Ramos (cell line): Measurements from ENCODE around the gene RIN1.

Experiments
- in situ Hi-C: fragments of 300-500 bp; cut with MboI; formaldehyde crosslinking; loops from one replicate; pipeline ENCODE4 v1.14.3; 2022; ENCODE audit warnings: low sequenced_read_pairs; ENCODE audit not compliant: unreplicated experiment

Gene RIN1

DNA sequence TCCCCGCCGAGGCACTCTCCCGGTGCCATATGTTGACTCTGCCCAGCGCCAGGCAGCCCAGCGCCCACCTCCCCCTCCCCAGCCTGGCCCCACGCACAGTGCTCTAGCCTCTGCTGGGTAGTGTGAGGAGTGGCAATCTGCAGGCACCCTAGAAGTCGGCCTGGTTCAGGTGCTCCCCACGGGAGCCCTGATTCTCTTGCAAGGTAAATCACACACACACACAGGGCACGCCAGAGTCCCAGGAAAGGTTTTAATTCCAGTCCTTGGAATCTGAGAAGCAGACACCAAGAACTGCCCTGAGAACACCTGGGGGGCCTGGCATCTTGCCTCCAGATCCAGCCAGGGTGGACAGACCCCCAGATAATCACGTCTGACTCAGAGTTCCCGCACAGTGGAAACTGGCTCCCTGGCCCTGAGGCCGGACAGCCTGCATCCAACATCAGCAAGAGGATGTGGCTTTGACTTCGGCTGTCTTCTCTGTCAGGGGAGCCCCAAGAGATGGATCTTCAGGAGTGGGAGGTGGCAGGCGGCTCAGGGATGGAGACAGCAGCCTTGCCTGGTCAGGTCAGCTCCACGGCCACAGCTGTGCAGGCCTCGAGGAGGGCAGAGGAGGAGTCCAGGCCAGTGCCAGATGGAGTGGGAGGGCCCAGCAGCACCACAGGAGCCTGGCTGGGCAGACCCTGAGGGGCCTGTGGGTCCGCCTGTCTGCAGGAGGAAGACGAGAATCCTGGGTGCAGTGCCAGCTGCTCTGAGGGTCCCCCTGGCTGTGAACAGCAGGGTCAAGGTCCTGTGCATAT, 1.1 kb upstream of the RIN1 start:
- in situ Hi-C loops: no loop called here

DNA sequence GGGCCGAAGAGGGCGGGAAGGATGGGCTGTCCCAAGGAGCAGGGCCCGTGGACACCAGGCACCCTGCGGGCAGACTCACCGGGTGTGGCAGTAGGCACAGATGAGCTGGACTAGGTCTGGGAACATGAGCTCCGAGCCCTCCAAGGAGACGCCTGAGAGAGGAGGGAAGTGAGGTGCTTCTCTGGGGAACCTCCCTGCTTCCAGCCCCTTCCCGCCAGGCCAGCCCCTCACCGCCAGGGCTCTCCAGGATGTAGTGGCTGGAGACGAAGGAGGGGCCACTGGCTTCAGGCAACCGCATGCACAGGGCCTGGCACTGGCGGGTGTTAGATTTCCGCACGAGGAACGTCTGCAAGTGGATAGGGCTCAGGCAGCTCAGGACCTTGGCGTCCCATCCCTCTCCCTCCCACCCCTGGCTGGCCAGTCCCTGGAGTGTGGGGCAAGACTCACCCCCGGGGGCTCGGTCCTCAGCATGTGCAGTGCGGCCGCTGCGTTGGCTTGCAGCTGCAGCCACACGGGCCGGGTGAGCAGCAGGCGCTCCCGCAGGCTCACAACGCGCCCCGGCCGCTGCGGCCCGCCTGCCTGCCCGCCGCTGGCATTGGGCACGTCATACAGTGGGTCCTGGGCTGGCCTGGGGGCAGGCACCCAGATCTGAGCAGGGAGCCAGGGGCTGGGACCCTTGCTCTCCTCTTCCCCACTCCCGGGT, 552 bp downstream of the RIN1 start:
- in situ Hi-C loops: no loop called here

DNA sequence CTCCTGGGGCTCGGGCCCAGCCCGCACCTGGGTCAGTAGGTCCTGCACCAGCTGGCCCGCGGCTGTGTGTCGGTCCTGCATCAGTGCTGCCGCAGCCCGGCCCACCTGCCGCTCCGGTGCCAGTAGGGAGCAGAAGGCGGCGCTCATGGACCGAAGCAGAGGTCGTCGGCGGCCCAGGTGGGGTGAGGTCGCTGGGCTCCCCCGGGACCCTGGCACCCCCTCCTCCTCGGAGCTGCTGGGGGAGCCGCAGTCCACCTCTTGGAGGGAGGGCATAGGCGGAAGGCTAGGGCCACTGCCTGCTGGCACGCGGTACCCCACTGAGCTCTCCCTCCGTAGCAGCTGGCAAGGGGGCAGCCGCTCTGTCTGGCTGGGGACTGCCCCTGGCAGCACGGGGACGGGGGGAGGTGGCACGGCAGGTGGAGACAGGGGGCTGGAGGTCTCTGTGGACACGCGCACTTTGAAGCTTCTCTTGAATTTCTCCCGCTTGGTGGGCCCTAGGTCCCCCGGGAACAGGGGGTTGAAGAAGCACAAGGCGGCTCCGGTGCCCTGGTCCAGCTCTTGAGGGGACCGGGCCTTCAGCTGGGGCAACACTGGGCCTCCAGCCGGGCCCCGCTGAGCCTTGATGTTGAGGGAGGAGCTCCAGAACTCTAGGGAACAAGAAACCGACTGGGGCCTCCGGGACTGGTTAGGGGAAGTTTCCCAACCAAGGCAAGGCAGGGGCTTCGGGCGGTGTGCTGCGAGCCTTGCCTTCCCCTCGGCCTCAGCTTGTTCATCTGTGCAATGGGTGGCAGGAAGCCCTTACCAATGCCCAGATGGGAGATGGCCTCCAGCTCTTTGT, 1.4 kb downstream of the RIN1 start:
- in situ Hi-C loops: no loop called here

DNA sequence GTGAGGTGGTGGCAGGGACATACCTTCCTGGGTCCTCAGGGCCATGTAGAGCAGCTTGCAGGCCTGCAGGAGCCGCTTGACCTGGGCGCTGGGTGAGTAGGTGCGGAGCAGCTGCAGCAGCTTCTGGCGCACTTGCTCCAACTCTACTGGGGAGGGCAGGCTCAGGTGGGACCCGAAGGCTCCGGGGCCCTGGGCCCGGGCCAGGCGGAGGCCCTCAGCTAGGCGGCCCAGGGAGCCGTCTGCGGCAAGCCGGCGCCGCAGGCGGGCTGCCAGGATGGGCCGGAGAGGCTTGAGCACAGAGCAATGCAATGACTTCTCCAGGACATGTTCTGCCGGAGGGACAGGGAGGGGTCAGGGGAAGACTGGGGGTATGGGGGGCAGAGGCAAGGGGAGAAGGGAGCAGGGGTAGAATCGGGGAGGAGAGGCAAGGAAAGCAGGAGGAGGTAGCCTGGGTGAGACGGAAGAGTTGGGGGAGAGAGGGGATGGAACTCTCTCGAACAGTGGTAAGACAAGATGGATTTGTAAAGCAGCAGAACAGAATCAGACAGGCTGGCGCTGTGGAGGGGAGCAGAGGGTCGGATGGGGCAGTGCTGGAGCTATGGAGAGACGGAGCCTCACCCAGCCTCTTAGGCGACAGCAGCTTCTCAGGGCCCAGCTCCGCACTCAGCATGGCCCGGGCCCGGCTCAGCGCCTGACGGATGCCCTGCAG, 2.2 kb downstream of the RIN1 start:
- in situ Hi-C loops: no loop called here

GRCh38 chr11:66333220-66333877, 2.9 kb downstream of the RIN1 start:
- in situ Hi-C loops: no loop called here

DNA sequence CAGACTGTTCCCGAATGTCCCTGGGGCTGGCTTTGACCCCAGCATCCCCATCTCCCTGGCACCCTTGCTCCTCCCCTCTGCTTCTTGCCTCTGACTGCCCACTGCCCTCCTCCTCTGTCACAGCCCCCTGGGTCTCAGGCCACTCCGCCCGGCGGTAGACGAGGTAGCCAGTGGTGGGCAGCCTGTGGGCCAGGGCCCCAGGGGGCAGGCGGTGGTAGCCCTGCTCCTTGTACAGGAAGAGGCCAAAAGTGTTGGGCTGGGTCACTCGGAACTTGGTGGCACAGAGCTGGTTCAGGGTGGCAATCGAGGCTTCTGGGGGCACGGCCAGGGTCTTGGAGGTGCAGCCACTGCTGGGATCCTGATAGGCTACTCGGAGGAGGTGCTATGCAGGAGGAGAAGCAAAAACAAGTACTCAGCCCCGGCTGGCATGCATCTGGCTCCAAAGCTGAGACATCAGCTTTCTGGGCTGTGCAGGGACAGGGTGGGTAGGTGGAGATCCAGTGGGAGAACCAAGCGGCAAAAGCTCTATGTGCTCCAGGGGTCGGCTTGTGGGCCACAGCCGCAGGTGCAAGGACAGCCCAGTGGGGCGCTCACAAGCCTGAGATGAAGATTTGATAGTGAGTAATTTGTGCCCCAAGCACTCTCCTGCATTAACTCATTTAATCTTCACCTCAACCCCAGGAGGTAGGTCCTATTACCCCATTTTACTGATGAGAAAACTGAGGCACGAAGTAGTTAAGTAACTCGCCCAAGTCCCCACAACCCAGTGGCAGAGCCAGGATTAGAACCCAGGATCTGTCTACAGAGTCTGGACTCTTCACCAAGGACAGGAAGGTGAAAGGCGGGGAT, 3.6 kb downstream of the RIN1 start:
- in situ Hi-C loops: no loop called here

GRCh38 chr11:66331542-66332370, 4.5 kb downstream of the RIN1 start:
- in situ Hi-C loops: no loop called here

DNA sequence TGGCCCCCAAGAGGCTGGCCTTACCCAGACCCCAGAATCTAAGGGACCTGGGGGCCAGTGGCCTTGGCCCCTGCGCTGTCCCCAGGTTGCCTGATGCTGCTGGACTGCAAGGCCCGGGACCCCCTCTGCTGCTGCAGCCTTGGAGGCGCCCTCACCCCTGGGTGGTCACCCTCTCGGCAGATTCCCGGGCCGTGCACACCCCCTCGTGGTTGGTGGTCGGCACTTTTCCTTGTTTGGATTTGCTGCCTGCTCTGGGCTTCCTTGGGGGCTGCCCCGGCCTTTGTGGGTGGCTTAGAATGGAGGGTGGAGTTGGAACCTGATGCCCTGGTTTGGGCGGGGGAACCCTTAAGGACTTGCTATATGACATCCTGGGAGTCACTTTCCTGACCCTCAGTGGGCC, 5.3 kb downstream of the RIN1 start:
- in situ Hi-C loops: no loop called here

- in situ Hi-C loops: no loop called here
Measured at GRCh38 chr11:66329165-66329673, 7.0 kb downstream of the RIN1 start.

DNA sequence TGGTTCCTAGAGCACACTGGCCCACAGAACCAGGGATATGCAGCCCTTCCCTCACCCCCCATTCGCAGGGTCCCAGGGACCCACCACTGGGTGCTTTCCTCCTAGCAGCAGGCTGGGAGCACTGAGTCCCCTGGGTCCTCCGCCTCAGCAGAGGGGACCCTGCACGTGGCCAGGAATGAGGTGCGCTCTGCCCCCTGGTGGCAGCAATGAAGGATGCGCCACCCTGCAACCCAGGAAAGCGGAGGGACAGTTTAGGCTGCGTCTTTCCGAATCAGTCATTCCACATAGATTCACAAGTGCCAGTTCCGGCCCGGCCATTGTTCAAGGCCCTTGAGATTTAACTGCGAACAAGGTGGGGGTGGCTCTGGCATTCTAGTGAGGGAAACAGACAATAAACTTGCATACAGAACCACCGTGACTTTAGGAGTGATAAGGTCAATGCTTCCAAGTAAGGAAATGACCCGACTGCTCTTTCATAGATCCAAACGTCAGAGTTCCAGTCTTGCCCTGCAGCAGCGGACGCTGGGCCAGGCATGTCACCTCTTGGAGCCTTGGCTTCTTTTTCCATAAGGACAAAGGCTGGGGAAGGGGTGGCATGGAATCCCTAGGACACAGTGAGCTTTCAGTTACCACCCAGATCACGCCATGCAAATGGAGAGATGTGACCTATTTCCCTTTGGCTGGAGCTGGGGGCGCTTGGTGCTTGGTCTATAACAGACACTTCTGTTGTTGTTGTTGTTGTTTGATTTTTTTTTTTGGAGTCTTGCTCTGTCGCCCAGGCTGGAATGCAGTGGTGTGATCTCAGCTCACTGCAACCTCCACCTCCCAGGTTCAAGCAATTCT, 7.7 kb downstream of the RIN1 start:
- in situ Hi-C loops: no loop called here

GRCh38 chr11:66328031-66328301, 8.3 kb downstream of the RIN1 start:
- in situ Hi-C loops: no loop called here

DNA sequence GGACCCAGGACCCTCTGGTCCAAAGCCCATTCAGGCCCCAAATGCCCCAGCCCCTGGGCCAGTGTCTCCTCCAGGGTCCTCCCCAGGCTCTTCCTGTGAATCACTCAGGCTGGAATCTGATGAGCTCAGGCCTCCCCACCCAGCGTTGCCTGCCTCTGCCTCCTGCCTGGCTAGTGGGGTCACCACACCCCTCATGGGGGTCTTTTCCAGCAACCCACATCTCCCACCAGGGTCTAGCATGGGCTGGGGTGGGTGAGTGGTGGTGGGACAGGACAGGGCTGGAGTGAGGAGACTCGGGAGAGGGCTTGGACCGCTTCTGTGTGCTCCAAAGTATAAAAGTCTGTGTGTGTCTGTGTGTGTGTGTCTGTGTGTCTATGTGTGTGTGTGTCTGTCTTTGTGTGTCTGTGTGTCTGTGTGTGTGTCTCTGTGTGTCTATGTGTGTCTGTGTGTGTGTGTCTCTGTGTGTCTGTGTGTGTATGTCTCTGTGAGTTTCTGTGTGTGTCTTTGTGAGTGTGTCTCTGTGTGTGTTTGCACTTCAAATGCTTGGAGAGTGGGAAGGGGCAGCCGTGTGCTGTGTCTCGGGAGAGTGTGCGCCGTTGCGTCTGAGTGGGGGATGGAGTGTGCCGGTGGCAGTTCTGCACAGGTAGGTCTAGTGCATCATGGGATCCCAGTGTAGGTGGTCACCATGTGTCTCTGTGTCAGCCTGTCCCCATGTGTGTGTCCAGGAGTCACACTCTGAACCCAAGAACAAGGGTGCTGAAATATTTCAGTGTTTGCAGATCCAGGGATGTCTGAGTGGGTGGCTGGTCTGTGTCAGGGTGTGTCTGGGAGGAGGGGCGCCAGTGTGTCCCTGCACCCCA, 8.8 kb downstream of the RIN1 start:
- in situ Hi-C loops: no loop called here

DNA sequence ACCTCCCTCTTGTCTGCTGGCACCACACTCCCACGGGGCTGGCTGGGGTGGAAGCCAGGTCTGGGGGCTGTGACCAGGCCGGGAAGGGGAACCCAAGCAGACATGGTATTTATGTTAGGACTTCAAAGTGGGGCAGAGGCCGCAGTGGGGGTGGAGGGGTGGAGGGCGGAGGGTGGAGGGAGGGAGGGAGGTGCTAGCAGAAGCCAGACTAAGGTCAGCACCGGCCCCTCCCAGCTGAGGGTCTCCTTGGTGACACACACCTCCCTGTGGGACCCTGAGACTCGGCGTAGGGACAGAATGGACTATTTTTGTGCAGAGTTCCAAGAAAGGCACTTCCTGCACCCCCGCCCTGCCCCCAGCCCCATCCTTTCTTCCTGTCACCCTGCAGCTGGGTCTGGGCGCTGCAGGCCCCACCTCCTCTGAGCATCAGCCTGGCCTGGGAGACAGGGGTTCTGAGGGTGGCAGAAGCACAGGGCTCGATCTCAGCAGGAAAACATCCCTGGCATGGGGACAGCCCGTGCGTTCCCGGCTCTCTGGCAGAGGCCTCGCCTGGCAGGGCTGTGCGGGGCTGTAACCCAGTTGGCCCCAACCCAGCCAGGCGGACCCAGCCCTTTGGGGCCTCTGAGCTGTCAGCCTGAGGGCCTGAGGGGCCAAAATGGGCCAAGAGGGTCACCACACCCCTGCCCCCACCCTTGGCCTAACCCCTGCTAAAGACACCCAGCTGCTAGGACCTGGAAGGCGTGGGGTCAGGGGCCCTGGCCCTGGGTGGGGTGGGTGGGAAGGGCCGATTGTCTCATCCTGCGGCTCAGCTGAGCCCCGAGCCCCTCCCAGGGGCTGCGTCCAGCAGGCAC, 9.7 kb downstream of the RIN1 start:
- in situ Hi-C loops: no loop called here

GRCh38 chr11:66325263-66325671, 11.0 kb downstream of the RIN1 start:
- in situ Hi-C loops: no loop called here

- in situ Hi-C loops: no loop called here
Measured at GRCh38 chr11:66324664-66325063, 11.6 kb downstream of the RIN1 start.
